Fibroblast of skin of right quadriceps (primary cell): ENCODE results near the gene MGAT3.

Experiments used
- DNase-seq: peaks from one replicate; pipeline ENCODE4 v3.0.0-alpha.2; 2013

Gene MGAT3

GRCh38 chr22:39429186-39429585, 27.6 kb upstream of the MGAT3 start:
- no peak for DNase-seq

DNA sequence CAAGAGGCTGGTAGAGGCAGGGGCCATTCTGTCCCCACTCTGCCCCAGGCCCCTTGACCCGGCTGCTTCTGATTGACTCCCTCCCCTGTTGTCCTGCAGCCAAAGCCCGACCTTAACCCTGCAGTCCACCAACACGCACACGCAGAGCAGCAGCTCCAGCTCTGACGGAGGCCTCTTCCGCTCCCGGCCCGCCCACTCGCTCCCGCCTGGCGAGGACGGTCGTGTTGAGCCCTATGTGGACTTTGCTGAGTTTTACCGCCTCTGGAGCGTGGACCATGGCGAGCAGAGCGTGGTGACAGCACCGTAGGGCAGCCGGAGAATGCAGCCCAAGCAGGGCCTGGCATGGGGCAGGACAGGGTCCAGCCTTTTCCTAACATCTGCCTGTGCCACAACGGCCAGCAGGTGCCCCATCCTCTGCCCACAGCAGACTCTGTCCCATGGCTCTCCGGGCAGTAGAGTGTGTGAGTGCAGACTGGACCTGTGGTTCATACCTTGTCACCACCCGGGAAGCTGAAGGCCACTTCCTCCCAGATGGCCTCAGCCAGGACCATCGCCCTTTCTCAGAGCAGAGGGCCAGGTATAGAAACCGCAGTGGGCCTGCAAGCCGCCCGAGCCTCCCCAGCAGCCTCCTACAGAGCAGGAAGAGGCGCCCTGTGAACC, 26.8 kb upstream of the MGAT3 start:
- DNase-seq: no peak

DNA sequence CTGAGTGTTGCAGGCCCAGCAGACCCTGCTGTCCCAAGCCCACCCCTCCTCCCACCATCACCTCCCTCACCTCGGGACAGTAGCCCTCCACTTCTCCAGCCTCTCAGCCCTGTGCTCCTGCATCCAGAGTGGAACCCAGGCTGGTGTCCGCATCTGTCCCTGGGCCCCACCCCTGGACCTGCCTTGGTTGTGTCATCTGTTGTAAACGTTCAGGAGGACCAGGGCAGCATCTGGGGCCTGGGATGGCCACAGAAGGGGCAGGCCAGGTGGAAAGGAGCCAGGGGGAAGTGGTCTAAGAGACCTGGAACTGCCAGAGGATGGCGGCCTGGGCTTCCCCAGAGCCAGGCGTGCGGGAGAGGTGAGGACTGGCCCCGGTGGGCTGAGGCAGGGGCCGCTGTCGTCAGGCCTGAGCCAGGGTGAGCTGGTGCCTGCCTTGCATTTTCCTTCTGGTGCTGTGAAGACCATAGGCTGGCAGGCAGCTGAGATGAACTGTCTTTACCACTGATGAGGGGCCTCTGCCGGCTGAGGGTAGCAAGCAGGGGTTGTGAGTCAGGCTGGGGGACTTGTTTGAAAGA, 26.1 kb upstream of the MGAT3 start:
- no peak for DNase-seq

GRCh38 chr22:39431216-39431801, 25.5 kb upstream of the MGAT3 start:
- DNase-seq: no peak

GRCh38 chr22:39431821-39432251, 25.0 kb upstream of the MGAT3 start:
- no peak for DNase-seq

GRCh38 chr22:39432361-39432811, 24.4 kb upstream of the MGAT3 start:
- DNase-seq: no peak

DNA sequence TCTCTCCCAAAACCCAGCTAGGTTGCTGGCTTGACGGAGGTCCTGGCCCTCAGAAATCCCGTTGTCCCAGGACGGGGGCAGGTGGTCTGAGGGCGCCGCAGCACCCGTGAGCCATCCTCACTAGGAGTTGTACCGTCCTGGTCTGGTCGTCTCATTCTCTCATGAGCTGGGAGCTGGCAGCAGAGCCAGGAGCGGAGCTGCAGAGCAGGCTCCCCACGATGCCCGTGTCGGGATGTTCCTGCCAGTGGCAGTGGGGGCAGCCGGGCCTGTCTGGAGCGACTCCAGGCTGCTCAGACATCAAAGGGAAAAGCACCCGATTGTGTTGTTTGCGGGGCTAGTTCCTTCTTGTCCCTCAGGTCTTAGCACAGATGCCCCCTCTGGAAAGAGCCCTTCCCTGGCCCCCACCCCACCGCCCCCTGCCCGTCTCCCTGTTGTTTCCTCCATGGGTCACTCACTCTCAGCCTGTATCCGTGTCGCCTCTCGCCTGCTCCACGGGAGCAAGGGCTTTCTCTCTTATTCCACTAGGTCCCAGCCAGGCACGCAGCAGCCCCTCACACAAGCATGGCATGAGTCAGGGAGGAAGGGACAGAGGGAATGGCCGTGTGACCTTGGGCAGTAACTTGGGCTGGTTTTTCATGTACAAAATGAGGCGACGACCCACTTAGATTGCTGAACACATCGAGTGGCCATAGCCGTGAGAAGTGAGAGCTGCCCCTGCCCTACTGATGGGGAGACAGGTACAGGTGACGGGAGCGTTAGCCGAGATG, 23.2 kb upstream of the MGAT3 start:
- no peak for DNase-seq

DNA sequence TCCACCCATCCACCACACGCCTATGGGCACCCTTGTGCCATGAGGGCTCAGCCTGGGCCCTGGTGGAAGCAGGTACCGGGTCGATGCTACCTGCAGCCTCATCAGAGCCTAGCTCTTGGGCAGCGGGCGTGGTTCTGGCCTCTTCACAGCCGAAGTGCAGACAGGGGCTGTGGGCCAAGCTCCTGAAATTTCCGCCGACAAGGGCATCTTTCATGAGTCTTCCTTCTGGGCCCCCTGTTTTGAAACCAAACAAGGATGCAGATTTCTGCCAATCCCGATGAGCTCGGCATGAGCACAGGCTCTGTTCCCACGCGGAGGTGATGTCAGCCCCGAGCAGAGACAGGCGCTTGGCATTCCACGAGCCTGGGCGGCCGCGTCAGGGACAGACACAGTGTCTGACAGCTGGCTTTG, 22.6 kb upstream of the MGAT3 start:
- DNase-seq: no peak

DNA sequence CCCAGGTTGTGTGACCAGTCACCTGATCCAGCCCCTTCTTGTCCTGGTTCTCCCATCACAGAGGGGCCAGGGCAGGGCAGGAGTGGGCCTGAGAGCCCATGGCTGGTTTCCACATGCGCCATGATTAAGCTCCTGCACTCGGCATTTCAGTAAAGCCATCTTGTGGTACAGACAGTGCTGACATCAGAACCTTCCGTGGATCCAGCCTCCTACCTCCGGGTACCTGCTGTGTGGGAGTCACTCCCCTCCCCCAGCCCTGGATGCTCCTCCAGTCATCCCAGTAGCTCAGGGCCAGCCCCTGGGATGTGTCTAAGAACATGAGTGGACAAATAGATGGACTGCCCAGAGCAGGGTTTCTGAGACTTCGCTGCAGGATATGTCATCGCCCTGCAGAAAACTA, 22.1 kb upstream of the MGAT3 start:
- DNase-seq: no peak

GRCh38 chr22:39435616-39436015, 21.2 kb upstream of the MGAT3 start:
- no peak for DNase-seq

GRCh38 chr22:39437791-39438704, 18.8 kb upstream of the MGAT3 start:
- no peak for DNase-seq

- DNase-seq: peak; percentile 44
Measured at GRCh38 chr22:39439170-39439569, 17.6 kb upstream of the MGAT3 start.

GRCh38 chr22:39443398-39443797, 13.4 kb upstream of the MGAT3 start:
- DNase-seq: no peak

- peak; percentile 21 for DNase-seq
Measured at GRCh38 chr22:39444247-39444800, 12.5 kb upstream of the MGAT3 start.

GRCh38 chr22:39444937-39445465, 11.8 kb upstream of the MGAT3 start:
- no peak for DNase-seq

DNA sequence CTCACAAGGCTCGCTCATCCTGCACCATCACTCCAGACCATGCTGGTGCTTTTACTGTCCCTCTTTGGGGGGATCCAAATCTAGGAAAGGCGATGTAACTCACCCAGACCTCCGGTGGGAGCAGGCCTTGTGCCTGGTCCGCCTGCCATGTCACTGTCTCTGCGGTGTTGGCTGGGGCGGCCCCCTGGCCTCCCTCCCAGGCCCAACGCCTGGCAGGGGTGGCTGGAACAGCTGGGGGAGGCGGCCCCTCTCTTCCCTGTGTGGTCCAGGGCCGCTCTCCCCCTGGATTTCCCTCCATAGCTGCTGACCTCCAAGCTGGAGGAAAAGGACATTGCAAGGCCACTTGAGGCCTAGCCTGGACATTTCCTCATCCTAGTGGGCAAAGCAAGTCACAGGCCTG, 11.1 kb upstream of the MGAT3 start:
- no peak for DNase-seq

DNA sequence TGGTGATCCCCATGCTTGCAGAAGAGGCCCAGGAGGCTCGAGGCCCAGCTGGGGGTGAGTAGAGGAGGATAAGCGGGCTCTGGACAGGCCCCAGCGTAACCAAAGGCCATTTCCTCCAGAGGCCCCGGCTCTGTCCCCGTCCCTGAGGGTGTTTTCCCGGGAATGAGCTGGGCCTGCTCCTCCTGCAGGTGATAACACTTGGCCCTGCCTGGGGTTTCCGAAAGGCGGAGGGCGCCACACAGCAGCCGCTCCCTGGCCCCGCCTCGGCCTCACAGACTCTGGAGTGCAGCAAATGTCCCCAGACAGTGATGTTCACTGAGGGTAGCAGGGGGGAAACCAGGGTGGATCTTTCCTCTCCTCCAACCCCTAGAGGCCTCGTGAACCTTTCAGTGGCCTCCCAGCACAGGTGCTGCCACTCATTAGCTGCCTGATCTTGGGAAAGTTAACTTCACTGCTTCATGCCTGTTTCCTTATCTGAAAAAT, 10.5 kb upstream of the MGAT3 start:
- DNase-seq: no peak

- no peak for DNase-seq
Measured at GRCh38 chr22:39448205-39449054, 8.4 kb upstream of the MGAT3 start.

DNA sequence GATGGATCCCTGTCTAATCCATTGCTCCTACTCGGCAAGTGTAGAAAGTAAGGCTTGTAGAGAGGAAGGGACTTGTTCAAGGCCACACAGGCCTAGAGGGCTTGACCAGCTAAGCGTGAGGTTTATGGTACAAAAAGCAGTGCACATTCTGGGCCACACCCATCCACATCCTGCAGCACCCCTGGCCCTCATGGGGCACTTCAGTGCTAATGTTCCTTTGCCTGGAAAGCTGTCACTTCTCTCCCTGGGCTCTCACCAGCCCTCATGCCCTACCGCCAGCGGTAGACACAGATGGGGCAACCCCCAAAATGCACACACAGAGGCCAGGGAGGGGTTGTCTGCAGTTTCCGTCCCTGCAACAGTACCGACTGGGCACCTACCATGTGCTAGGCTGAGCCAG, 7.1 kb upstream of the MGAT3 start:
- no peak for DNase-seq

DNA sequence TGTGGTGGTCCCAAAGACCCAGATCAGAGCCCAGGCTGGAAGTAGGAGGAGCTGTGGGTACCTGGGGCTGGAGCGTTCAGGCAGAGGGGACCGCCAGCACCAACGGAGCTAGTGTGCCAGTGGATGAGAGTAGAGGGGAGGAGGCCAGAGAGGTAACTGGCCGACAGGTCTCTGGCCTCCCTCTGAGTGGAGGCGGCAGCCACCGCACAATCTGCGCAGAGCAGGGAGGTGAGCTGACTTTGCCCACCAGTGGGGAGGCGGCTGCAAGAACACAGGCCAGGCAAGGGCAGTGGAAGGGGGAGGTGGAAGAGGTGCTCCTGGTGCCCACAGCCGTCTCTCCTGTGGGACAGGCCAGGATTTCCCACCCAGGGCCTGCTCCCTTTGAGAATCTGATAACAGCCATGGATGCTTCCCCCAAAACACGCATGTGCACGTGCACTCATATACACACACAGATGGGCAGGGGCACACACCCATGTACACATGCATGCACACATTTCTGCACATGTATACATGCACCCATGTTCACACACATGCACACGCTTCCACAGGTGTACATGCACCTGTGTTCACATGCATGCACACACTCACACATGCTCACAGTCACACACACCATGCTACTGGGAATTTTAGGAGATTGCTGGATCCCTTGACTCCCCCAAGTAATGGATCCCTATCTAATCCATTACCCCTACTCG, 6.4 kb upstream of the MGAT3 start:
- DNase-seq: no peak

DNA sequence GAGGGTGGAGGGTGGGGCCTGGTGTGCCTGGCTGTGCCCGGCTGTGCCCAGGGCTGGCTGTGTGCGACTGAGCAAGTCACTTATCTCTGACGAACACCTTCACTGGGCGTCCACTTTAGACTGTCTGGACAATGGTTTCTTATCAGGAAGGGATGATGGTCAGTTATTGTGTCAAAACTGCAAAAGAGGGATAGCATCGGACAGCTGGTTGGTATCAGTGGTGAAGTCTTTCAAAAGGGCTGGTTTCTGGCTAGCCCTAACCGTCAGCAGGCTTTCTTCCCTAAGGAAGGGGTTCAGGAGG, 4.1 kb upstream of the MGAT3 start:
- DNase-seq: no peak
